Suprapubic skin (tissue), 4 donors: Measurements from ENCODE around the gene STAM2. TPM values are rescaled to one million over a fixed set of nuclear protein-coding genes. Genes with fewer than 3 reads are reported as not detected.
"Not testable (repeated sequence)": the region's sequence is repeated elsewhere in the genome, so short reads cannot be mapped to it uniquely, and the experiment has no call there.

Experiments used
- DNase-seq, 2 donors: peaks; one replicate each; pipeline ENCODE4 v3.0.0-alpha.2; 2019; ENCODE audit warnings: low spot score in 2 of 2
- H3K27ac ChIP-seq: fragments of 200-600 bp; sonication (generic); one replicate; pipeline ENCODE4 v1.5.1; 2019
- H3K27me3 ChIP-seq: fragments of 200-600 bp; sonication (generic); one replicate; pipeline ENCODE4 v1.5.1; 2019
- H3K36me3 ChIP-seq: fragments of 200-600 bp; sonication (generic); one replicate; pipeline ENCODE4 v1.5.1; 2019
- H3K4me1 ChIP-seq: fragments of 200-600 bp; sonication (generic); one replicate; pipeline ENCODE4 v1.5.1; 2019
- H3K4me3 ChIP-seq: fragments of 200-600 bp; sonication (generic); one replicate; pipeline ENCODE4 v1.5.1; 2019; ENCODE audit warnings: mild to moderate bottlenecking
- H3K9me3 ChIP-seq: fragments of 200-600 bp; sonication (generic); one replicate; pipeline ENCODE4 v1.5.1; 2019
- EP300 ChIP-seq: sonication (generic); formaldehyde crosslinking; IDR thresholded peaks from one replicate; pipeline ENCODE4 v1.6.1; 2017; ENCODE audit warnings: antibody characterized with exemption
- POLR2A ChIP-seq, 2 donors: fragments of 450-650 bp; IDR thresholded peaks; one replicate each; pipeline ENCODE4 v1.6.1; 2017; ENCODE audit warnings: antibody characterized with exemption in 2 of 2, mild to moderate bottlenecking in 2 of 2, moderate library complexity in 2 of 2
- POLR2AphosphoS5 ChIP-seq, 3 donors: sonication (generic); formaldehyde crosslinking; IDR thresholded peaks; one replicate each; pipeline ENCODE4 v1.6.1; 2017; ENCODE audit warnings: antibody characterized with exemption in 3 of 3
- WGBS: methylation state at CpG from one replicate; pipeline ENCODE4 v1.1.5; 2018; 5-methylcytosine and 5-hydroxymethylcytosine counted together
- total RNA-seq, 4 donors: library from RNA; depleted of rRNA; stranded (reverse); fragments of >200 nt; gene quantifications; one replicate each; pipeline ENCODE4 v1.1.0, GENCODE V29; 2016
- TF ChIP-seq, protein P1 (sequence below), 2 donors: fragments of 200-600 bp in 1 of 2; fragments of 450-650 bp in 1 of 2; sonication (generic) in 1 of 2; IDR thresholded peaks; one replicate each; pipeline ENCODE4 v1.5.1; 2016 to 2019; ENCODE audit warnings: antibody characterized with exemption in 2 of 2, mild to moderate bottlenecking in 1 of 2, moderate library complexity in 1 of 2

STAM2 gene
- total RNA-seq, 4 donors from 2014 or later: 27.4 to 42.2 (median 35.5) TPM

DNA sequence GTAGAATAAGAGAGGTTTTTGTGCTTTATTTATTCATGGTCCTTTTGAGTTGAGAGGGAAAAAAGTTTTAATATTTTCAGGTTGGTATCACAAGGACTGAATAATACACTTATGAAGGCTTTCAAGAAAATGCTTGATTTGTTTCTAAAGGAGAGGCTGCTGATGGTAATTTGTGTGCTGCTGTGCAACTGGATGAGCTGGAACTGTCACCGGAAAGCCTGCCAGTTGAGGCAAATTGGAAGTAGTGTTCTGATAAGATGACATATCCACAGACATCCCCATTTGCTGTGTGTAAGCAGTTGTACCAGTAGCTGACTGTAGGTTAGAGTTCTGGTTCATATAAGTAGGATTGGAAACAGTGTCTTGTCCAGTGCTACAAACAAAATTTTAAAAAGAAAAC lies 55.1 kb downstream of the STAM2 start:
- Histone ChIP-seq H3K9me3 (no peaks in the 10 kb centered on the region), H3K27me3 (no peaks in the 10 kb centered on the region), H3K4me3 (no peak overlapping the region), H3K27ac (no peak overlapping the region), H3K4me1 (no peaks in the 10 kb centered on the region), H3K36me3 (peaks cover 47% of the 10 kb centered on the region)
- 85% methylated on average over 1 of the region's 1 CpG for WGBS
- DNase-seq: no peak
- TF ChIP-seq POLR2AphosphoS5 (IDR thresholded peaks at IDR 0.05) (no peak), EP300 (no peak), POLR2A (IDR thresholded peaks at IDR 0.05) (no peak)
- TF ChIP-seq, protein P1, sequence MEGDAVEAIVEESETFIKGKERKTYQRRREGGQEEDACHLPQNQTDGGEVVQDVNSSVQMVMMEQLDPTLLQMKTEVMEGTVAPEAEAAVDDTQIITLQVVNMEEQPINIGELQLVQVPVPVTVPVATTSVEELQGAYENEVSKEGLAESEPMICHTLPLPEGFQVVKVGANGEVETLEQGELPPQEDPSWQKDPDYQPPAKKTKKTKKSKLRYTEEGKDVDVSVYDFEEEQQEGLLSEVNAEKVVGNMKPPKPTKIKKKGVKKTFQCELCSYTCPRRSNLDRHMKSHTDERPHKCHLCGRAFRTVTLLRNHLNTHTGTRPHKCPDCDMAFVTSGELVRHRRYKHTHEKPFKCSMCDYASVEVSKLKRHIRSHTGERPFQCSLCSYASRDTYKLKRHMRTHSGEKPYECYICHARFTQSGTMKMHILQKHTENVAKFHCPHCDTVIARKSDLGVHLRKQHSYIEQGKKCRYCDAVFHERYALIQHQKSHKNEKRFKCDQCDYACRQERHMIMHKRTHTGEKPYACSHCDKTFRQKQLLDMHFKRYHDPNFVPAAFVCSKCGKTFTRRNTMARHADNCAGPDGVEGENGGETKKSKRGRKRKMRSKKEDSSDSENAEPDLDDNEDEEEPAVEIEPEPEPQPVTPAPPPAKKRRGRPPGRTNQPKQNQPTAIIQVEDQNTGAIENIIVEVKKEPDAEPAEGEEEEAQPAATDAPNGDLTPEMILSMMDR (IDR thresholded peaks at IDR 0.05): no peak

GRCh38 chr2:152115952-152116351 lies 59.6 kb downstream of the STAM2 start:
- 92% methylated on average over 3 of the region's 3 CpGs for WGBS
- Histone ChIP-seq H3K4me3 (no peak overlapping the region), H3K27ac (no peak overlapping the region), H3K36me3 (peaks cover 15% of the 10 kb centered on the region), H3K4me1 (no peaks in the 10 kb centered on the region), H3K27me3 (no peaks in the 10 kb centered on the region), H3K9me3 (no peaks in the 10 kb centered on the region)
- no peak for DNase-seq
- TF ChIP-seq POLR2A (IDR thresholded peaks at IDR 0.05) (no peak), POLR2AphosphoS5 (IDR thresholded peaks at IDR 0.05) (no peak), EP300 (no peak)
- TF ChIP-seq, protein P1 (IDR thresholded peaks at IDR 0.05): no peak

- DNase-seq: no peak
- 73% methylated on average over 3 of the region's 3 CpGs for WGBS
Observed at GRCh38 chr2:152114366-152114765, 61.2 kb downstream of the STAM2 start.

GRCh38 chr2:152107140-152107539 lies 68.4 kb downstream of the STAM2 start:
- not testable (repeated sequence) for H3K36me3 ChIP-seq, H3K27me3 ChIP-seq, H3K27ac ChIP-seq, H3K4me1 ChIP-seq, DNase-seq, H3K9me3 ChIP-seq, H3K4me3 ChIP-seq
- WGBS: 93% methylated on average over 13 of the region's 13 CpGs

More at GRCh38 chr2:152114366-152114765, 61.2 kb downstream of the STAM2 start:
- H3K27me3 ChIP-seq: no peaks in the 10 kb centered on the region
- no peaks in the 10 kb centered on the region for H3K4me1 ChIP-seq
- no peaks in the 10 kb centered on the region for H3K9me3 ChIP-seq
- TF ChIP-seq EP300: no peak
- no peak for TF ChIP-seq POLR2AphosphoS5 (IDR thresholded peaks at IDR 0.05)
- no peak for TF ChIP-seq POLR2A (IDR thresholded peaks at IDR 0.05)
- TF ChIP-seq, protein P1 (IDR thresholded peaks at IDR 0.05): no peak
- no peak overlapping the region for H3K27ac ChIP-seq
- no peak overlapping the region for H3K4me3 ChIP-seq
- peaks cover 4% of the 10 kb centered on the region for H3K36me3 ChIP-seq

DNA sequence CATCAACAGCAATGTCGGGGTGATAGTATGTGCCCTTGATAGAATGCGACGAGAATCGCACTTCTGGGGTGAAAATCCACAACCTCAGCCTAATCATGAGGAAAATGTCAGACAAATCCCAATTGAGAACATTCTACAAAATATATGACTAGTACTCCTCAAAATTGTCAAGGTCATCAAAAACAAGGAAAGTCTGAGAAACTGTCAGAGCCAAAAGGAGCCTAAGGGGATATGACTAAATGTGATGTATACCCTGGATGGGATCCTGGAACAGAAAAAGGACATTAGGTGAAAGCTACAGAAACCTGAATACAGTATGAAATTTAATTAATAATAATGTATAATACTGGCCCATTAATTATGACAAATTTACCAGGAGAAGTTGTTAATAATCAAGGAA lies 69.1 kb downstream of the STAM2 start:
- H3K27ac ChIP-seq: no peak overlapping the region
- TF ChIP-seq POLR2A (IDR thresholded peaks at IDR 0.05) (no peak), POLR2AphosphoS5 (IDR thresholded peaks at IDR 0.05) (no peak), EP300 (no peak)
- TF ChIP-seq, protein P1 (IDR thresholded peaks at IDR 0.05): no peak
- H3K4me3 ChIP-seq: no peak overlapping the region
- no peak for DNase-seq
- no peaks in the 10 kb centered on the region for H3K9me3 ChIP-seq
- 62% methylated on average over 4 of the region's 4 CpGs for WGBS
- H3K4me1 ChIP-seq: no peaks in the 10 kb centered on the region
- H3K27me3 ChIP-seq: no peaks in the 10 kb centered on the region
- no peaks in the 10 kb centered on the region for H3K36me3 ChIP-seq

- Histone ChIP-seq H3K36me3 (no peaks in the 10 kb centered on the region), H3K9me3 (no peaks in the 10 kb centered on the region), H3K4me1 (peaks cover 16% of the 10 kb centered on the region), H3K27ac (no peak overlapping the region), H3K4me3 (no peak overlapping the region), H3K27me3 (peaks cover 22% of the 10 kb centered on the region)
- 93% methylated on average over 3 of the region's 3 CpGs for WGBS
- no peak for TF ChIP-seq POLR2A (IDR thresholded peaks at IDR 0.05)
- TF ChIP-seq, protein P1 (IDR thresholded peaks at IDR 0.05): no peak
- TF ChIP-seq POLR2AphosphoS5 (IDR thresholded peaks at IDR 0.05): no peak
- TF ChIP-seq EP300: no peak
- no peak for DNase-seq
Observed at GRCh38 chr2:152103271-152103670, 72.3 kb downstream of the STAM2 start.
